HG03575 (cell line): ENCODE data around the gene SAFB.

Experiments
- ATAC-seq: cut with Tn5 transposase; IDR thresholded peaks from one replicate; pipeline ENCODE4 v1.9.1; 2021; ENCODE audit not compliant: unreplicated experiment, insufficient number of reproducible peaks, low FRiP score; ENCODE audit errors: extremely low read depth

The SAFB gene

GRCh38 chr19:5652261-5652660 is 29.4 kb downstream of the SAFB start:
- no peak for ATAC-seq

- ATAC-seq = no peak
Measured at GRCh38 chr19:5654931-5655330, 32.0 kb downstream of the SAFB start.

- ATAC-seq = no peak
Measured at GRCh38 chr19:5655412-5655811, 32.5 kb downstream of the SAFB start.

- no peak for ATAC-seq
Measured at GRCh38 chr19:5661483-5661882, 38.6 kb downstream of the SAFB start.

GRCh38 chr19:5663904-5664303 is 41.0 kb downstream of the SAFB start:
- ATAC-seq = no peak

- no peak for ATAC-seq
Measured at GRCh38 chr19:5664515-5664914, 41.6 kb downstream of the SAFB start.

GRCh38 chr19:5665781-5666513 is 43.1 kb downstream of the SAFB start:
- no peak for ATAC-seq

- ATAC-seq = no peak
Measured at GRCh38 chr19:5666921-5667610, 44.2 kb downstream of the SAFB start.

GRCh38 chr19:5667751-5668271 is 44.9 kb downstream of the SAFB start:
- ATAC-seq = no peak

- no peak for ATAC-seq
Measured at GRCh38 chr19:5669212-5669611, 46.3 kb downstream of the SAFB start.

GRCh38 chr19:5671600-5671999 is 48.7 kb downstream of the SAFB start:
- no peak for ATAC-seq

GRCh38 chr19:5672708-5673459 is 50.0 kb downstream of the SAFB start:
- no peak for ATAC-seq

GRCh38 chr19:5673752-5674151 is 50.9 kb downstream of the SAFB start:
- no peak for ATAC-seq

GRCh38 chr19:5674714-5675113 is 51.8 kb downstream of the SAFB start:
- ATAC-seq = no peak

- no peak for ATAC-seq
Measured at GRCh38 chr19:5676105-5676771, 53.4 kb downstream of the SAFB start.

- ATAC-seq = no peak
Measured at GRCh38 chr19:5676772-5677105, 53.9 kb downstream of the SAFB start.

GRCh38 chr19:5677136-5677535 is 54.3 kb downstream of the SAFB start:
- no peak for ATAC-seq

GRCh38 chr19:5677580-5677979 is 54.7 kb downstream of the SAFB start:
- ATAC-seq = no peak

- ATAC-seq = no peak
Measured at GRCh38 chr19:5678071-5678718, 55.3 kb downstream of the SAFB start.
